ENCODE data around the gene NSMCE1. TPM values are rescaled to one million over a fixed set of nuclear protein-coding genes. Genes with fewer than 3 reads are reported as not detected.

NSMCE1 gene
- total and polyA plus RNA-seq, 2 of the 8 experiments (the other 6 are each of a cell fraction or from before 2014, with no cell fraction given), result 8.1 to 16.6 TPM

GRCh38 chr16:27298132-27298531 lies 29.6 kb upstream of the NSMCE1 start:
- no peaks in the 10 kb centered on the region for H3K9me3 ChIP-seq (ENCODE audit: insufficient read depth in 2 of 2, low read depth in 1 of 2, low read length in 1 of 2)
- no peak overlapping the region for H3K23ac ChIP-seq (ENCODE audit: insufficient read length)
- no peak for DNase-seq (ENCODE audit: low read depth in 1 of 2, low spot score in 2 of 2)
- TF ChIP-seq CEBPB (IDR thresholded peaks at IDR 0.05; ENCODE audit: low read depth, low read length), result no peak
- no peaks in the 10 kb centered on the region for H3K79me1 ChIP-seq (ENCODE audit: low read depth, low read length)
- H4K20me1 ChIP-seq (replicated peaks in 1 of 2; ENCODE audit: control insufficient read depth in 1 of 2, insufficient read depth in 2 of 2, low read length in 2 of 2), result no peaks in the 10 kb centered on the region
- no peak overlapping the region for H4K5ac ChIP-seq (ENCODE audit: insufficient read length, low read depth, low read length)
- no peak for FAIRE-seq
- H3K9ac ChIP-seq (replicated peaks in 1 of 4; ENCODE audit: extremely low read depth in 1 of 4, low read depth in 3 of 4, low read length in 3 of 4), result no peak overlapping the region
- H2AFZ ChIP-seq (ENCODE audit: low read length), result no peak overlapping the region
- no peak overlapping the region for H2BK20ac ChIP-seq (ENCODE audit: low read length)
- H3K4ac ChIP-seq (replicated peaks; ENCODE audit: insufficient read length, low read depth, low read length), result no peak overlapping the region
- H3K4me1 ChIP-seq (replicated peaks in 1 of 4; ENCODE audit: control insufficient read depth in 3 of 4, insufficient read depth in 4 of 4, low read length in 3 of 4), result peaks cover 0 to 2% (median 0%) of the 10 kb centered on the region in 4 experiments; a peak in 1 of 7 replicates
- no peak overlapping the region for H3K4me2 ChIP-seq (ENCODE audit: insufficient read depth in 1 of 2, low read depth in 2 of 2, low read length in 2 of 2)
- no peaks in the 10 kb centered on the region; the same call in 1 of the 2 replicates for H3K23me2 ChIP-seq (ENCODE audit: low read depth, low read length)
- no peaks in the 10 kb centered on the region for H3K36me3 ChIP-seq (ENCODE audit: control insufficient read depth in 2 of 4, insufficient read depth in 4 of 4, low read length in 3 of 4)
- H4K8ac ChIP-seq (ENCODE audit: extremely low read depth, insufficient read depth, low read length), result no peak overlapping the region
- H2BK12ac ChIP-seq (ENCODE audit: low read depth, low read length), result no peak overlapping the region
- POLR2A ChIA-PET (ENCODE audit: partially characterized antibody), result interaction anchor here (0.8 kb wide), 1 partner anchor 38 kb away, joined by 4 read pairs; no protein-coding TSS in a partner anchor
- H2BK120ac ChIP-seq (replicated peaks; ENCODE audit: low read depth, low read length), result no peak overlapping the region
- 95% methylated on average over 5 of the region's 5 CpGs; no CpG with 5 or more reads in 1 of the 2 experiments for WGBS, 2 experiments (ENCODE audit: extremely low coverage in 1 of 2, insufficient coverage in 1 of 2, insufficient read length in 1 of 2, insufficient replicate concordance in 2 of 2, low coverage in 1 of 2, low lambda C conversion rate in 2 of 2, missing lambda C conversion rate in 1 of 2)
- H4K91ac ChIP-seq (replicated peaks; ENCODE audit: insufficient read length, low read length), result no peak overlapping the region
- CTCF ChIA-PET (ENCODE audit: partially characterized antibody), result interaction anchor here (1.1 to 1.7 kb wide), 3 partner anchors 9 to 70 kb away, joined by 4 to 5 read pairs (median 4); no protein-coding TSS in a partner anchor
- no peak overlapping the region for H3K56ac ChIP-seq (replicated peaks; ENCODE audit: insufficient read length, low read depth, low read length)
- H3K14ac ChIP-seq (ENCODE audit: insufficient read length), result no peak overlapping the region
- no peak overlapping the region for H2BK5ac ChIP-seq (ENCODE audit: low read depth, low read length)
- no peak overlapping the region for H2BK15ac ChIP-seq (ENCODE audit: low read length)
- no peaks in the 10 kb centered on the region for H3K27me3 ChIP-seq (replicated peaks in 1 of 4; ENCODE audit: control insufficient read depth in 3 of 4, extremely low read depth in 1 of 4, insufficient read depth in 3 of 4, low read length in 3 of 4)
- H2AK5ac ChIP-seq (ENCODE audit: low read depth, low read length), result no peak overlapping the region
- H3K79me2 ChIP-seq (ENCODE audit: control insufficient read depth in 1 of 2, insufficient read depth in 2 of 2, low read length in 2 of 2), result no peaks in the 10 kb centered on the region
- no peak overlapping the region for H3K27ac ChIP-seq (ENCODE audit: low read depth, low read length)
- H3K4me3 ChIP-seq (ENCODE audit: extremely low read depth in 1 of 4, insufficient read depth in 2 of 4, low read depth in 3 of 4, low read length in 4 of 4), result no peak overlapping the region
- no peak overlapping the region for H3K18ac ChIP-seq (ENCODE audit: extremely low read depth, low read length)

Data from H1 (cell line).